Ascending aorta (tissue), 2 donors: ENCODE results near the gene DPH6. TPM values are rescaled to one million over a fixed set of nuclear protein-coding genes. Genes with fewer than 3 reads are reported as not detected.
"Not testable (repeated sequence)": the region's sequence is repeated elsewhere in the genome, so short reads cannot be mapped to it uniquely, and the experiment has no call there.

Source experiments
- DNase-seq, 2 donors: peaks; one replicate each; pipeline ENCODE4 v3.0.0-alpha.2; 2019; ENCODE audit warnings: low spot score in 2 of 2
- H3K27ac ChIP-seq, 2 donors: fragments of 200-600 bp; sonication (generic); one replicate each; pipeline ENCODE4 v1.5.1; 2016 to 2017; ENCODE audit warnings: mild to moderate bottlenecking in 1 of 2
- H3K27me3 ChIP-seq: fragments of 200-600 bp; sonication (generic); one replicate; pipeline ENCODE4 v1.5.1; 2017
- H3K36me3 ChIP-seq, 2 donors: fragments of 200-600 bp; sonication (generic); one replicate each; pipeline ENCODE4 v1.5.1; 2016
- H3K4me1 ChIP-seq, 2 donors: fragments of 200-600 bp; sonication (generic); one replicate each; pipeline ENCODE4 v1.5.1; 2016 to 2017; ENCODE audit warnings: mild to moderate bottlenecking in 1 of 2
- H3K4me3 ChIP-seq, 2 donors: fragments of 200-600 bp; sonication (generic); one replicate each; pipeline ENCODE4 v1.5.1; 2016 to 2017; ENCODE audit warnings: mild to moderate bottlenecking in 1 of 2
- H3K9me3 ChIP-seq, 2 donors: fragments of 200-600 bp; sonication (generic); one replicate each; pipeline ENCODE4 v1.5.1; 2016
- intact Hi-C: fragments of 100-400 bp; cut with DNase I; formaldehyde crosslinking; loops from one replicate; pipeline ENCODE4 v1.15.1; 2023
- total RNA-seq: library from RNA; depleted of rRNA; stranded (reverse); fragments of >200 nt; gene quantifications from one replicate; pipeline ENCODE4 v1.1.0, GENCODE V29; 2016
- TF ChIP-seq, protein P1 (sequence below), 3 experiments: fragments of 200-600 bp in 2 of 3; fragments of 450-650 bp in 1 of 3; sonication (generic) in 2 of 3; IDR thresholded peaks; one replicate each; pipeline ENCODE4 v1.5.1; 2016 to 2019; ENCODE audit warnings: antibody characterized with exemption in 3 of 3, mild to moderate bottlenecking in 1 of 3, moderate library complexity in 1 of 3

The DPH6 gene, protein sequence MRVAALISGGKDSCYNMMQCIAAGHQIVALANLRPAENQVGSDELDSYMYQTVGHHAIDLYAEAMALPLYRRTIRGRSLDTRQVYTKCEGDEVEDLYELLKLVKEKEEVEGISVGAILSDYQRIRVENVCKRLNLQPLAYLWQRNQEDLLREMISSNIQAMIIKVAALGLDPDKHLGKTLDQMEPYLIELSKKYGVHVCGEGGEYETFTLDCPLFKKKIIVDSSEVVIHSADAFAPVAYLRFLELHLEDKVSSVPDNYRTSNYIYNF
- total RNA-seq, result 9.0 TPM

DNA sequence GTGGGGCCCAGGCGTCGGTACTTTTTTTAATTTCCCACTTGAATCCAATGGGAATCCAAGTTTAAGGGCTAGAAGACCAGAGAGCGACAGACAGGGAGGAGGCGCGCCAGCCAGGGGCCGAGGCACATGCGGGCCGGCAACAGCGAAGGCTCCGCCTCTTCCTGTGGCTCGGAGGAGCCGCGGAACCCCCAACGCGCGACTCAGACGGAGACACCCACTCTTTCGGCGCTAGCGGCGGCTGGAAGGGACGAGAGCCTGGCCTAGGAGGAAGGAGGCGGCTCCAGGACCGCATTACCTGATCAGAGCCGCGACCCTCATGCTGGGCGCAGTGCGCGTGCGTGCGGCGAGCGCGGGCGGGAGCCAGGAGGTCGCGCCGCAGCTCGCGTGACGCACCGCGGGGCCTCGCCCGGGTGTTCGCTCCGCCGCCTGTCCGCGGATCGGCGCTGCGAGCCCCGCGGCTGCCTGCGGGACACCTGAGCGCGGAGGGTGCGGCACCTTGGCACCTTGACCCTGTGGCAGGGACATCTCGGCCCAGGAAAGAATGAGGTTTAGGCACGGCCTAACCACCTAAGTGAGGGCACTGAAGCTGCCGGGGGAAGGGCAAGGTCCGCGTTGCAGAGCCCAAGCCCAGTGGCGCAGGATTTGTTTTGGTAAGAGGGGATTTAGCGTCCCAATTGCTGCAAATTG, at the start of gene DPH6:
Gene DPH6, minus strand, starts transcription at position 342 of the 687 bp plus-strand sequence. Its CDS starts 24 bp downstream, at position 318.
- Histone ChIP-seq H3K36me3 (no peaks in the 10 kb centered on the region), H3K4me1 (peaks cover 0 to 13% of the 10 kb centered on the region in 2 donors), H3K27me3 (no peaks in the 10 kb centered on the region), H3K27ac (peak within 1 kb of the TSS; percentile 93 to 98), H3K9me3 (no peaks in the 10 kb centered on the region), H3K4me3 (peak within 1 kb of the TSS; percentile 72 to 84)
- TF ChIP-seq, protein P1, sequence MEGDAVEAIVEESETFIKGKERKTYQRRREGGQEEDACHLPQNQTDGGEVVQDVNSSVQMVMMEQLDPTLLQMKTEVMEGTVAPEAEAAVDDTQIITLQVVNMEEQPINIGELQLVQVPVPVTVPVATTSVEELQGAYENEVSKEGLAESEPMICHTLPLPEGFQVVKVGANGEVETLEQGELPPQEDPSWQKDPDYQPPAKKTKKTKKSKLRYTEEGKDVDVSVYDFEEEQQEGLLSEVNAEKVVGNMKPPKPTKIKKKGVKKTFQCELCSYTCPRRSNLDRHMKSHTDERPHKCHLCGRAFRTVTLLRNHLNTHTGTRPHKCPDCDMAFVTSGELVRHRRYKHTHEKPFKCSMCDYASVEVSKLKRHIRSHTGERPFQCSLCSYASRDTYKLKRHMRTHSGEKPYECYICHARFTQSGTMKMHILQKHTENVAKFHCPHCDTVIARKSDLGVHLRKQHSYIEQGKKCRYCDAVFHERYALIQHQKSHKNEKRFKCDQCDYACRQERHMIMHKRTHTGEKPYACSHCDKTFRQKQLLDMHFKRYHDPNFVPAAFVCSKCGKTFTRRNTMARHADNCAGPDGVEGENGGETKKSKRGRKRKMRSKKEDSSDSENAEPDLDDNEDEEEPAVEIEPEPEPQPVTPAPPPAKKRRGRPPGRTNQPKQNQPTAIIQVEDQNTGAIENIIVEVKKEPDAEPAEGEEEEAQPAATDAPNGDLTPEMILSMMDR (IDR thresholded peaks at IDR 0.05), result no peak
- intact Hi-C loops, result loop anchor here (2.0 to 5.0 kb wide), 2 partner anchors 76 to 145 kb away; no protein-coding TSS in a partner anchor
- peak; percentile 15 to 90 for DNase-seq

DNA sequence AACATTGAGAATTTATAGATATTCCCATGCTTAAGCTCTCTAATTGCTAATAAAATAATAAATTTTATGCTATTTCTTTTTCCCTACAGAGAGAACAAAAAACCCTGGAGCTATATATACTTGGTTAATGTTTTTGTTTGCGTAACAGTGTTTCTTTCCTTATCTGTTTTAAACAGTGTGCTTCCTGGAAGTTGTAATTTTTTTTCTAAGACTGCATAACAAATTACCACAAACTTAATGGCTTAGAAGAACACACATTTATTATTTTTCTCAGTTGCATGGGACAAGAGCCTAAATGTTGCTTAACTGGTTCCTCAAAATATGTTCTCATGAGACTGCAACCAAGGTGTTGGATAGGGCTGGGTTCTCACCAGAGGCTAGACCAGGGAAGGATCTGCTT, 49.7 kb upstream of the DPH6 start:
- TF ChIP-seq, protein P1 (IDR thresholded peaks at IDR 0.05), result no peak
- H3K9me3 ChIP-seq, result no peaks in the 10 kb centered on the region
- no peaks in the 10 kb centered on the region for H3K4me1 ChIP-seq
- DNase-seq, result no peak
- H3K4me3 ChIP-seq, result no peak overlapping the region
- no peaks in the 10 kb centered on the region for H3K27me3 ChIP-seq
- intact Hi-C loops, result no loop called here
- H3K36me3 ChIP-seq, result no peaks in the 10 kb centered on the region
- no peak overlapping the region for H3K27ac ChIP-seq

DNA sequence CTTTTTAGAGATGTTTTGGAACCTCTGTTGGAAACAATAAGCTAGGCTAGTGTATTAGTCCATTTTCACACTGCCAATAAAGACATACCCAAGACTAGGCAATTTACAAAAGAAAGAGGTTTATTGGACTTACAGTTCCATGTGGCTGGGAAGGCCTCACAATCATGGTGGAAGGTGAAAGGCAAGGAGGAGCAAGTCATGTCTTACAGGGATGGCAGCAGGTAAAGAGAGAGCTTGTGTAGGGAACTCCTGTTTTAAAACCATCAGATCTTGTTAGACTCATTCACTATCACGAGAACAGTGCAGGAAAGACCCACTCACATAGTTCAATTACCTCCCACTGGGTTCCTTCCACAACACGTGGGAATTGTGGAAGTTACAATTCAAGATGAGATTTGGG, 46.0 kb upstream of the DPH6 start:
- DNase-seq, H3K27ac ChIP-seq, H3K4me3 ChIP-seq, H3K9me3 ChIP-seq, H3K36me3 ChIP-seq, intact Hi-C loops, H3K4me1 ChIP-seq, H3K27me3 ChIP-seq: not testable (repeated sequence)

DNA sequence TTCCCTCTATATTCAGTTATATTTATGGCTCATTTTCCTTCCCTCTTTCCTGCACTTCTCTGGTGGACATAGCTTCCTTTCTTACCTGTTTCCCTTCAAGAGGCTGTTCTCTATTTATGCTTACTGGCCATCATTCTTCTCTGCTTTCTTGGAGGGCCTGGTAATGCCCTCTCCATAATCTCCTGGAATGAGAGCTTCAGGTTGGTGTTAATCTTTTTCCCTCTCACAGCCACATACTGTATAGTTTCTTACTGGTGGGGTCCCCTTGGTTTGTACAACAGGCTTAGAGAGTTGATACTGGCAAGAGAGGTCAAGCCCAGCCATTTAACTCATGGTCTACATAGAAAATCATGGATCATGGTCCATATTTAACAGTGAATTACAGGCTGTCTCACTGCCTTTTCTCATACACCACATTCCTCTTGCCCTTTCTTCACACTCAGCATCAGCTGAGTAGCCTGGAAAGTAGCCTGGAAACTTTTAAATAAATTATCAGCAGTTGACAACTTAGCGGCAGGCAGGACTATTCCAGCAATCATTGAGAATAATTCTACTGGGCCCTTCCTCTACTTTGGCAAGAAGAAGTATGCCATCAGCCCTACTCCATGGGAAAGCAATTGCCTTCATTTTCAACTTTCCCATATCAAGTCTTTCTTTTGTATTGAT, 38.0 kb upstream of the DPH6 start:
- Histone ChIP-seq H3K27ac (peak overlapping the region; percentile 50 to 61), H3K27me3 (no peaks in the 10 kb centered on the region), H3K4me1 (peaks cover 4 to 8% of the 10 kb centered on the region in 2 donors), H3K36me3 (no peaks in the 10 kb centered on the region), H3K4me3 (no peak overlapping the region), H3K9me3 (no peaks in the 10 kb centered on the region)
- no peak for DNase-seq
- TF ChIP-seq, protein P1 (IDR thresholded peaks at IDR 0.05), result no peak
- intact Hi-C loops, result no loop called here

DNA sequence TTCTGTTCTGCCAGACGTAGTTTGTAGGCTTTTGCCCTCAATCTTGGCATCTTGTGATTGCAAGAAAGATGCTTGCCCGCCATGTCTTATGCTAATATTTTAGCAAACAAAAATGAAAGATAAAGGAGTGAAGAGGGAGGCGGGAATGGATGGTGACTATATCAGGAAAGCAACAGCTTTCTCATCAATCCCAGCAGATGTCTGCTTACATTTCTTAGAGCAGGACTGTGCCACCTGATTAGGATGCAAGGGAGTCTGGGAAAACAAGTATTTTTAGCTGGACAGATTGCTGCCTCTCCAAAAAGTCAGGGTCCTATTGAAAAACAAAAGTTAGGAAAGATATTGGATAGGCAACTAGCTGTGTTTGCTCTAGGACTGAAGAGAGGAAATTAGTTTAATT, 34.6 kb upstream of the DPH6 start:
- H3K36me3 ChIP-seq, result no peaks in the 10 kb centered on the region
- H3K27ac ChIP-seq, result no peak overlapping the region
- peaks cover 4 to 8% of the 10 kb centered on the region in 2 donors for H3K4me1 ChIP-seq
- TF ChIP-seq, protein P1 (IDR thresholded peaks at IDR 0.05), result no peak
- no peak for DNase-seq
- H3K9me3 ChIP-seq, result no peaks in the 10 kb centered on the region
- no peaks in the 10 kb centered on the region for H3K27me3 ChIP-seq
- intact Hi-C loops, result no loop called here
- no peak overlapping the region for H3K4me3 ChIP-seq

DNA sequence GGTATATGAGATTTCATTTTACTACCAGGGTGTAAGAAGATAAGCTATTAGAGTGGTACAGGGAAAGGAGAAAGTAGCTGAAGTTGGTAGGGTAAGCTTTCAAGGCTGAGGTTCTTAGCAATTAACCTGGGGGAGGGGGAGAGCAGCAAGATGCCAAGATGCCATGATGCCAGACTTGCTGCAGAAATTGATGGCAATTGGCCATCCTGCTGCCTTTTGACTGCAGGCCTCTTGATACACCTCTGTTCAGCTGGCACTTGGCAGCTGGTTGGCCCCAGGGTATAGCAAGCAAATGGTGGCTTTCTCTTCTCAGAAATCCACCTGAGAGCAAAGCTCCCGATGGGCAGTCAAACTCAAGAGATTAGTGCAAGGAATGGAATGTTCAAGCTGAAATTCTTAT, 21.4 kb upstream of the DPH6 start:
- Histone ChIP-seq H3K36me3 (no peaks in the 10 kb centered on the region), H3K4me3 (no peak overlapping the region), H3K4me1 (no peaks in the 10 kb centered on the region), H3K27me3 (no peaks in the 10 kb centered on the region), H3K27ac (no peak overlapping the region), H3K9me3 (no peaks in the 10 kb centered on the region)
- TF ChIP-seq, protein P1 (IDR thresholded peaks at IDR 0.05), result no peak
- DNase-seq, result no peak
- intact Hi-C loops, result no loop called here
